ENCODE data around the gene FADS3.

The FADS3 gene

DNA sequence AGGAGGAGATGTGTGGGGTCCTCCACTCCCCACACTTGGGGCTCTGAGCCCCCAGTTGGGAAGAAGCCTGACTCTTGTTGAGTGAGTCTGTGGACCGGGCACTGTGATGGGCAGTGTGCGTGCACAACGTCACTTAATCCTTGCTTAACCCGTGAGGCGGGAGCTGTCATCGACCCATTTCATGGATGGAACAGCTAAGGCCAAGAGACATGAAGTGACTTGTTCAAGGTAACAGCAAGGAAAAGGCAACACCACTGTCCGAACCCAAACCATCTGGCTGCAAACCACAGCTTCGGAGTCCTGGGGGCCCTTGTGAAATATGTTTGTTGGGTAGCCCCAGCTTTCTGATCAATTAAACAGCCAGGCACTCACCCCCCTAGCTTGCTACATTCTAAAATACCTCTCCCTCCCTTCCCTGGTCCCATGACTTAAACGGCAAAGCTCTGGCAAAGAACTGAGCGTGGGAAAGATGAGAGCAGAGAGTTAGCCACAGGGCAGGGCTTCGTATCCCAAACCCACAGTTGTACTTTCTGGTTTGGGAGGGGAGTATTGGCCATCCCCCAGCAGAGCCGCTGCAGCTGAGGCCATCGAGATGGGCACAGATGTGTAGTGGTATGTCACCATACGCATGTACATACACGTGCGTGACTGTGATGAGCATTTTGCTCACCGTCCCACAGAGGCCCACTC lies 37.0 kb downstream of the FADS3 start:
- TF ChIP-seq, protein P1, sequence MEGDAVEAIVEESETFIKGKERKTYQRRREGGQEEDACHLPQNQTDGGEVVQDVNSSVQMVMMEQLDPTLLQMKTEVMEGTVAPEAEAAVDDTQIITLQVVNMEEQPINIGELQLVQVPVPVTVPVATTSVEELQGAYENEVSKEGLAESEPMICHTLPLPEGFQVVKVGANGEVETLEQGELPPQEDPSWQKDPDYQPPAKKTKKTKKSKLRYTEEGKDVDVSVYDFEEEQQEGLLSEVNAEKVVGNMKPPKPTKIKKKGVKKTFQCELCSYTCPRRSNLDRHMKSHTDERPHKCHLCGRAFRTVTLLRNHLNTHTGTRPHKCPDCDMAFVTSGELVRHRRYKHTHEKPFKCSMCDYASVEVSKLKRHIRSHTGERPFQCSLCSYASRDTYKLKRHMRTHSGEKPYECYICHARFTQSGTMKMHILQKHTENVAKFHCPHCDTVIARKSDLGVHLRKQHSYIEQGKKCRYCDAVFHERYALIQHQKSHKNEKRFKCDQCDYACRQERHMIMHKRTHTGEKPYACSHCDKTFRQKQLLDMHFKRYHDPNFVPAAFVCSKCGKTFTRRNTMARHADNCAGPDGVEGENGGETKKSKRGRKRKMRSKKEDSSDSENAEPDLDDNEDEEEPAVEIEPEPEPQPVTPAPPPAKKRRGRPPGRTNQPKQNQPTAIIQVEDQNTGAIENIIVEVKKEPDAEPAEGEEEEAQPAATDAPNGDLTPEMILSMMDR (IDR thresholded peaks at IDR 0.05; ENCODE audit: low read depth, low read length, missing control alignments), result no peak
- no peak overlapping the region for H3K4me3 ChIP-seq (replicated peaks; ENCODE audit: low read depth, low read length)
- DNase-seq (ENCODE audit: extremely low read depth, low read depth), result no peak

DNA sequence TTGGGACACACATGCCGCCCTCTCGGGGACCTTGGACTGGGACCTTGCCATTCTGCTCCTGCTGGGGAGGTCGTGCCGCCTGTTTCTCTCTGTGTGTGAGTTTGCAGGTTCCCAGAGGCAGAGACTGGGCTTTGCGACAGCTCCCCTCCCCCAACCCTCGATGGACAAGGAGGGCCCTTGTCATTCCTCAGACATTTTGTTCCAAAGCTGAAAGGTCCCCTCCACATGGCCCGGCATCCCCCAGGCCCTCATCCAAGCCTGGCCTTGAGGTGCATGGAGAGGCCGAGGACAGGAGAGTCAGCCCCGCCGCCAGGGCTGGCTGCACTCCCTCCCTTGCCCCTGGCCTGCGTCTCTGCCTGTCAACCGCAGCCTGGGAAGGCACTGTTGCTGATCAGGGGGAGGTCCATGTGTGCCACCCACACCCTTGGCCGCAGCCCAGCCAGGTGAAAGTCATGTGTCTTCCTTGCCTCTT lies 37.6 kb downstream of the FADS3 start:
- TF ChIP-seq, protein P1 (IDR thresholded peaks at IDR 0.05; ENCODE audit: low read depth, low read length, missing control alignments), result no peak
- no peak for DNase-seq (ENCODE audit: extremely low read depth, low read depth)

DNA sequence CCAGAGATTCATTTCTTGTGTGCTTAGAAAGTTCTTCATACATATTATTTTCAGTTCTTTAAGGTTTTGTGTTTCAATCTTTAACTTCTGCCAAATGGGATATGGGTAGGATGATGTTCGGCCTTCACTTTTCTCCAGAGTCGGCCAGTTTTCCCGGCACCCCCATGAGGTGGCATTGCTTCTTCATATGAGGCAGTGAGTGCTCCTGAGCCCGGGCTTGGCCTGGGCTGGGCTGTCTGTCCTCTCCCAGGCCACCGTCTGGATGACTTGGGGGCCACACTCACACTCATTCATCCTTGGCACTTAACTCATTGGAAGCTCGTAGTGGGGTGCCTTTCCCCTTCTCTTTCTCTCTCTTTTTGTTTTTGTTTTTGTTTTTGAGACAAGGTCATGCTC lies 39.4 kb downstream of the FADS3 start:
- TF ChIP-seq, protein P1 (IDR thresholded peaks at IDR 0.05; ENCODE audit: low read depth, low read length, missing control alignments), result no peak
- DNase-seq (ENCODE audit: extremely low read depth, low read depth), result no peak
- H3K4me3 ChIP-seq (replicated peaks; ENCODE audit: low read depth, low read length), result no peak overlapping the region

More for the DNA sequence above, 37.6 kb downstream of the FADS3 start:
- no peak overlapping the region for H3K4me3 ChIP-seq (replicated peaks; ENCODE audit: low read depth, low read length)

DNA sequence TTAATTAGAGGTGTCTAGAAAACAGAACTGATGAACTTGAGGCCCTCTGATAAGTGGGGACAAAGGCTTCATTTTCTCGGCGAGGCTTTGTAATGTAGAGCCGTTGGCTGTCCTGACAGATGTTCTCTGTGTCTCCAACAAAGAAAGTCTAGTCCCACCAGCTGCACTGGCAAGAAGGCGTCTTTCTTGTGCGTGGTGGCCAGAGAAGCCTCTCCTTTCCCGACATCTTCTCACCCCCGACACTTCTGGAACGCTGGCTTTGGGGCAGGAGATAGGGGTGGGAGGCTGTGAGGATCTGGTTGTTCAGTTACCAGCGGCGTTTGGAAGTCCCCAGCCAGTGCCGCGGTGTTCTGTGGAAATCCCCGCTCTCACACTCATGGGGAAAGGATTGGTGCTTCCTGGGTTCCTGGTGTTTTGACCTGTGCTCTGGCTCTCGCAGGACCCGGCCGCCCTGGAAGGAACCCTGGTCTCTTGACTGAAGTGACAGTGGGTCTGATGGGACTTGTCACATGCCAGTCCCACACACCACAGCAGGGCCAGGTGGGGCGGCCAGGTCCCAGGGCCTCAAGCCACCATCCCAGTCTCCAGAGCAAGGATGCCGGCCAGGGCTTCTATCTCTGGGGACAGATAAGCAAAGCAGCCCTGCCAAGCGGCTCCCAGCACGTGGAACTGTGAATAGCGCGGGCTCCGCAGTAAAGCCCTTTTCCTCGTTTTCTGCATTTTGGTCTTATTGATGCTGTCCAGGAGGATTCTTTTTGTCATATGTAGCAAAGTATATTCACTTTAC lies 40.0 kb downstream of the FADS3 start:
- DNase-seq (ENCODE audit: extremely low read depth, low read depth), result no peak
- no peak overlapping the region for H3K4me3 ChIP-seq (replicated peaks; ENCODE audit: low read depth, low read length)
- TF ChIP-seq, protein P1 (IDR thresholded peaks at IDR 0.05; ENCODE audit: low read depth, low read length, missing control alignments), result no peak

DNA sequence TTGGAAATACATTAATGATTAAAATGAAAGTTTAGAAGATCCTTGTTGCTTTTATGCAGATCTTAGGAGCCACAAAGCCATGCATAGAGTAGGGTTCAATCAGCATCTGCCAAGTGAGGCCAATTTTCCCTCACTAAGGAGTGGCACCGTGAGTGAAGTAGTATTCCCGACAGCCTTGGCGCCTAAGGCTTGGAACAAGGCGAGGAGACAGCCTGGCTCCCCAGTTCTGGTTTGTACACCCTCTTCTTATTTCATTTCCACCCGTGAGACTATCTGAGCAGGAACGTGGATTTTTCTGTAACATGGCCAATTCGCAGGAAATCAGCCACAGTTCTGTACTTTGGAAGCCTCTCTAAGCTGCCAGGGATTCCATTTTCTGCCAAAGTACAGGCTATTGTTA lies 40.7 kb downstream of the FADS3 start:
- TF ChIP-seq, protein P1 (IDR thresholded peaks at IDR 0.05; ENCODE audit: low read depth, low read length, missing control alignments), result no peak
- no peak for DNase-seq (ENCODE audit: extremely low read depth, low read depth)
- H3K4me3 ChIP-seq (replicated peaks; ENCODE audit: low read depth, low read length), result no peak overlapping the region

DNA sequence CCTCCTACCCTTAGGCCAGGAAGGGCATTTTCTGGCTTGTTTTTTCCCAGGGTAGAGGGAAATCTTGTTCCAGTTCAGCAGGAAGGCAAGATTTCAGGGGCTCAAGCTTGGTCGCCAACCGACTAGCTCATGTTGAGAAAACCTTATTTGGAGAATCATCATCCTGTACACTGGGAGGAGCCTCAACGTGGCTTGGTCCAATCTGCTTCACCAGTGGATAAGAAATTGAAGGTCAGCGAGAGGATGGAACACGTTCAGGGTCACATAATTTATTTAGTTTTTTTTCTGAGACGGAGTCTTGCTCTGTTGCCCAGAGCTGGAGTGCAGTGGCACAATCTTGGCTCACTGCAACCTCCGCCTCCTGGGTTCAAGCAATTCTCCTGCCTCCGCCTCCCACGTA lies 42.7 kb downstream of the FADS3 start:
- TF ChIP-seq, protein P1 (IDR thresholded peaks at IDR 0.05; ENCODE audit: low read depth, low read length, missing control alignments), result no peak
- no peak for DNase-seq (ENCODE audit: extremely low read depth, low read depth)
- no peak overlapping the region for H3K4me3 ChIP-seq (replicated peaks; ENCODE audit: low read depth, low read length)

Data from HFF-Myc (cell line).